GM10266 (cell line): ENCODE data around the gene LAD1.

ENCODE experiments used
- DNase-seq: peaks from one replicate; pipeline ENCODE4 v3.0.0; 2012; ENCODE audit errors: extremely low spot score
- TF ChIP-seq, protein P1 (sequence below): IDR thresholded peaks from 2 replicates; pipeline ENCODE4 v1.5.1; 2012; ENCODE audit warnings: mild to moderate bottlenecking, low read depth; ENCODE audit not compliant: control insufficient read depth, insufficient read depth; ENCODE audit errors: missing control alignments

LAD1 gene

DNA sequence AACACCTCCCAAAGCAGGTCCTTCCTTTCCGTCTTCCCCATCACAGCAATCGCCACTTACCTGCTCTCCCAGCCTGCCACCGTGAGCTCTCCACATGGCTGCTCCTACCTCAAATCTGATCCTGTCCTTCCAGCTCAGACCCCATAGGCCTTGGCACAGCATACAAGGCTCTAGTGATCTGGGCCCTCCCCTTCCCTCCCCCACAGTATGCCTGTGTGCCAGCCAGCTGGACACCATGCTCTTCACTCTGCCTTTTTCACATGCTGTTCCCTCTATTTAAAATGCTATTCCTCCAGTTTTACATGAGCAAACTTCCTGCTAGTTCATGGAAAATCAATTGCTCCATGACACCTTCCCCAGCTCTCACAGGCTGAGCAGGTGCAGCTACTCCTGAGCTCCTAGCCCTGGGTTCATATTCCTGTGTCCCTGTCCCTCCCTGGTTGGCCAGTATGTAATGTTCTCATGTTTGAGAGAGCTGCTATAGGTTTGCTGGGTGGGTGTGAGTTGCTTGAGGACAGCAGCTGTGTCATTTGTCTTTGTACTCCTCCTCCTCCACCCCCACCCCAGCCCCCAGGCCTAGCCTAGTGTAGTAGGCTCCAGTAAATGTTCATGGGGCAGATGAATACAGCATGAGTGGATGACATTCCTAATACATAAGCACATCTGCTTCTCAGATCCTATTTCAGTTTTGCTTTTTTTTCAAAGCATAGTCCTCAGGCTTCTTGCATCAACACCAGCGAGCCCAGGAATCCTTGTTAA is 15.3 kb downstream of the LAD1 start:
- TF ChIP-seq, protein P1, sequence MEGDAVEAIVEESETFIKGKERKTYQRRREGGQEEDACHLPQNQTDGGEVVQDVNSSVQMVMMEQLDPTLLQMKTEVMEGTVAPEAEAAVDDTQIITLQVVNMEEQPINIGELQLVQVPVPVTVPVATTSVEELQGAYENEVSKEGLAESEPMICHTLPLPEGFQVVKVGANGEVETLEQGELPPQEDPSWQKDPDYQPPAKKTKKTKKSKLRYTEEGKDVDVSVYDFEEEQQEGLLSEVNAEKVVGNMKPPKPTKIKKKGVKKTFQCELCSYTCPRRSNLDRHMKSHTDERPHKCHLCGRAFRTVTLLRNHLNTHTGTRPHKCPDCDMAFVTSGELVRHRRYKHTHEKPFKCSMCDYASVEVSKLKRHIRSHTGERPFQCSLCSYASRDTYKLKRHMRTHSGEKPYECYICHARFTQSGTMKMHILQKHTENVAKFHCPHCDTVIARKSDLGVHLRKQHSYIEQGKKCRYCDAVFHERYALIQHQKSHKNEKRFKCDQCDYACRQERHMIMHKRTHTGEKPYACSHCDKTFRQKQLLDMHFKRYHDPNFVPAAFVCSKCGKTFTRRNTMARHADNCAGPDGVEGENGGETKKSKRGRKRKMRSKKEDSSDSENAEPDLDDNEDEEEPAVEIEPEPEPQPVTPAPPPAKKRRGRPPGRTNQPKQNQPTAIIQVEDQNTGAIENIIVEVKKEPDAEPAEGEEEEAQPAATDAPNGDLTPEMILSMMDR = no peak
- no peak for DNase-seq

DNA sequence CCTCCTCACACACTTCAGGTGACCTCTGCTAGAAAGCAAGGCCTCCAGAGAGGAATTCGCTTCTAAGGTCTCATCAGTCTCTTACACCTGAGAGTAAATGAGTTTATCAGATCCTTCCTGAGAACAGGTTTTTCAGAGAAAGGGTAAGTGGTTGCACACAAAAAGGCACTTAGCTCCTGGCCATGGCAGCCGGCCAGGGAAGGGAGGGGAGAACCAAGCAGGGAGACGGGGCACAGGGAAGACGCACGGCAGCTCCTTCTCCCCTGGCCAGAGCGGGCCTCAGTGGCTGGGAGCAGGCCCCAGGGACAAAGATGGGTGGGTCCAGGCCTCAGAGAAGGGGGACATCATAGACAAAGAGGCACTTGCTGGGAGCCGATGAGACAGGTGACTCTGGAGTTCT is 18.0 kb downstream of the LAD1 start:
- DNase-seq = no peak
- TF ChIP-seq, protein P1 = no peak

DNA sequence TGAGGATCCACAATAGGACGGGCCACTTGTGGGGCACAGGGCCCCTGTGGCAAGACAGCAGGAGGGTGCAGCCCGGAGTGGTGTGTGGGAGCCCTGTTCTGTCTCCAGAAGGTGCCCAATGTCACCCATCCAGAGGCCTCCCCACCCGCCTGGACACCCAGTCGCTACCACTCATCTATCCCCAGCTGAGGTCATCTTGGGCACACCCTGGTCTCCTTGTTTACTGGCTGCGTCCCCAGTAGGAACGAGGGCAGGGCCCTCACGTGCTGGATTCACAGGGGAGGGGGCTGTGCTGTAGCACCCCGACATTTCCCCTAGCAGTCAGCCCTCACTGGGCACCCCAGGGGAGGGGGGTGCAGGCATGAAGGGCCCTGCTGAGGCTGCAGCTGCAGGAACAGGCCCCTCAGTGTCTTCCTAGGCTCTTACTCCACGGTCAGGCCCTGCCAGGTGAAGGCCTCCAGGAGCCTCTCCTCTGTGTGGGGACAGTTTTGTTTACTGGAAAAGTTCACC is 19.3 kb downstream of the LAD1 start:
- no peak for DNase-seq
- TF ChIP-seq, protein P1 = no peak

DNA sequence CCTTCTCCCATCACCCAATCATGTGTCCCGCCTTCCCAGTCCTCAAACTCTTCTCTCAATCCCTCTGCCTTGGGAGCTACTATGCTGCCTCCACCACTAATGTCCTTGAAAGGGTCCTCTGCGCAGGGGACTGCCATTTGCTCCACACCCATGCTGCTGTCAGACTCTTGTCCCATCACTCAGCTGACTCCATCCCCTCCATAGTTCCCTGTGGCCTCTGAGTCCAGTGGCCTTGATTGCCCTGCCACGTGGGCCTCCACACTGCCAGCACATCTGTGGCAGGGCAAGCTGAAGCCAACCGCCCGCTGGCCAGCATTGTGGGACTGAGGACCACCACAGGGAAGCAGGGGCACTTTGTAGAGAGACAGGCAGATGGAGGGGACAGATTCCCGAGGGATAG is 20.3 kb downstream of the LAD1 start:
- no peak for DNase-seq
- TF ChIP-seq, protein P1 = no peak

DNA sequence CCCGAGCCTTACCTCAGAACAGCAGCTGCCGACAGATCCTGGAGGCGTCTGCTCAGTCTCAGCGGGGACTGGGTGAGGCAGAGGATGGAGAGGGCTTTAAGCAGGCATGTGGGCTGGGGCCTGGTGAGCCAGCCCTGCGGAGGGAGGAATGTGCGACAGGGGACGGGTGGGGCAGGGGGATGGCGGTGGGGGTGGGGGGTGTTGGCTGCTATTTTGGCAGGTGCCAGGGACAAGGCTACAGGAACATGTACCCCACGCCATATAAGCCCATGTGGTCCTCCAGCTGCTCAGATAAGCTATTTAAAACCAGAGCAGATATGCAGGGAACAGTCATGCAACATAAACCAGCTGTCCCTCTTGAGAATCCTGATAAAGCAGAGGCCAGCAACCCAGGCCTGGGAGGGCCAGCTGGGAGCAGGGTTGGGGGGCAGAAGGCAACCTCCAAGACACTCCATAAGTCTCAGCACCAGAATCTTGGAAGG is 21.5 kb downstream of the LAD1 start, which contains the start of gene TNNT2:
Gene TNNT2 (minus strand): TSS at position 70 of the 482 bp plus-strand sequence. CDS start 4,426 bp downstream, outside the sequence.
- no peak for DNase-seq
- TF ChIP-seq, protein P1 = no peak

DNA sequence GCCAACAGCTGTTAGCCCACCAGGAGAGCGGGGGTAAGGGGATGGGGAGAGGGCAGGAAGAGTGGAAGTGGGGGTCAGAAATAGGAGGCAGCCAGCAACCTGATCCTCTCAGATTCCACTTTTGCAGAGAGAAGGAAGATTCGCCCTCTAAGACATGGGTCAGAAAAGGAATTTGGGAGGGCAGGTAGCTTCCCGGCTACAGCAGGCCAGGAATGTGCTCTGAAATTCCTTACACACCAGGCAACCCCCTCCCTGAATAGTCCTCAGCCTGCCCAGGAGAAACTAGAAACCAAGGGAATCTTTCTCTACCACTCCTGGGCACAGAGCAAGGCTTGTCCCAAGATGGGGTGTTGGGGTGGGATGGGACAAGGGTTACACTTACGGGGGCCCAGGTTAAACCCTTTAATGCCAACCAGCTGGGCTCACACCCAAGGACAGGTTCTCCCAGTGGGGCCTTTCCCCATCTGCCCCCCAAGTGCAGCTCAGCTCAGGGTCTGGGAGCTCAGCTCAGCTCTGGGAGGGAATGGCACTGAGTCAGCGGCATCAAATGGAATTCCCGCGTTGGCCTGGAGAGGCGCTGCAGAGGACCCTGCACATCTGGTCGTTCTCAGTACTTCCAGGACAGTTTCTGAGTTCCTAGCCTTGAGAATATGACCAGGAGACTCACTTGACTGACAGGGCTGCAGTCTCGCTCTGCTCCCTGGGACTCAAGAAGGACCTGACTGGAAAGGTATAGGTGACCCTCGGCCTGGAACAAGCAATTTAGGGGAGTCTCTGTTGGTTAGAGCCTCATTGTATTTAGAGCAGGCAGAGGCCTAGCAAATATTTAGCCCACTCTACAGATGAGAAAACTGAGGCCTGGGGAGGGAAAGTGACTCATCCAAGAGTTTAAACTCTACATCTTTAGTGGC is 22.4 kb downstream of the LAD1 start:
- TF ChIP-seq, protein P1 = peak; percentile 67
- DNase-seq = peak; percentile 63

DNA sequence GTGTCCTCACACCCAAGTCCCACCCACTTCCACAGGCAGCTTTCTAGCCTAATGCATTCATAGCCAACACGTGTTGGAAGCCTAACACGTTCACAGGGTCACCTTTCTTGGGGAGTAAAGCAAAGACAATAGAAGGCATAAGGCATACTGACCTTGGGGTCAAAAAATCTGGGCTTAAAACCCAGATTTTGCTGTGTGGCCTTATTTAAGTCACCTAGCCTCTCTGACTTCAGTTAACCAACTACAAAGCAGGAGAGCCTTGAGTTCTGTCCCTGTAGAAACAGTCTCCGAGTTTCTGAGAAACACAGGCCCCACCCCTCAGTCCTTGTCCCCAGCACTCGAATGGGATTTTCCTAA is 23.0 kb downstream of the LAD1 start:
- DNase-seq = no peak
- TF ChIP-seq, protein P1 = no peak
